Stimulated activated CD8-positive, alpha-beta memory T cell treated with anti-CD3 and anti-CD28 coated beads, Interleukin-4, amount 100 ng/mL, for 4 hours (primary cell): ENCODE results near the gene ULK3.

ENCODE experiments used
- DNase-seq, 2 donors: peaks; one replicate each; pipeline ENCODE4 v3.0.0-alpha.2; 2020; ENCODE audit warnings: low read depth in 2 of 2, low spot score in 1 of 2

The ULK3 gene

DNA sequence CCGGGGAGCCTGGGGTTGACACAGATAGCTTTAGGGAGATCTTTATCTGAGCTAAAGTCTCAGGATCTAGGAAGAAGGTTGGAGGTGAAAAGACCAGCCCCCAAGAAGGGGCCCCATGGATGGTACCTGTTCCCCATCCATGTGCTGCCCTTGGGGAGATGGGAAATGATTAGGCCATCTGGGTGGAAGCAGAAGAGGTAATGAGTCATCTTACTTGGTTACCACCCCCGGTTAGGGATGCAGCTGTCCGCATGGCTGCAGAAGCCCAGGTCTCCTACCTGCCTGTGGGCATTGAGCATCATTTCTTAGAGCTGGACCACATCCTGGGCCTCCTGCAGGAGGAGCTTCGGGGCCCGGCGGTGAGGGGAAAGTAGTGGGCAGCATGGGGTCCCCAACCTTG lies 19.6 kb downstream of the ULK3 start:
- no peak for DNase-seq

DNA sequence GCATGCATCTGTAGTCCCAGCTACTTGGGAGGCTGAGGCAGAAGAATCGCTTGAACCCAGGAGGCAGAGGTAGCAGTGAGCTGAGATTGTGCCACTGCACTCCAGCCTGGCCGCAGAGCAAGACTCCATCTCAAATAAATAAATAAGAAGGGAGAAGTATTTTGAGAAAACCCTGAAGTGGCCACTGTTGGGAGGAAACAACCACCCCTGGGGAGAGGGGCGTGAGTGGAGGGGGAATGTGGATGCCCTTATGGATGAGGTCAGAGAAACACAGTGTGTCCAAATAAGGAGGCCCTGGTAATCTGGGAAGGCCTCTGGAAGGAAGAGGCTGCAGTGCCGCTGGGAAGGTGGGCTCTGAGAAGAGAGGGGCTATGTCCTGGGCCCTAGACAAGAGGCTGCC lies 20.7 kb downstream of the ULK3 start:
- no peak for DNase-seq

DNA sequence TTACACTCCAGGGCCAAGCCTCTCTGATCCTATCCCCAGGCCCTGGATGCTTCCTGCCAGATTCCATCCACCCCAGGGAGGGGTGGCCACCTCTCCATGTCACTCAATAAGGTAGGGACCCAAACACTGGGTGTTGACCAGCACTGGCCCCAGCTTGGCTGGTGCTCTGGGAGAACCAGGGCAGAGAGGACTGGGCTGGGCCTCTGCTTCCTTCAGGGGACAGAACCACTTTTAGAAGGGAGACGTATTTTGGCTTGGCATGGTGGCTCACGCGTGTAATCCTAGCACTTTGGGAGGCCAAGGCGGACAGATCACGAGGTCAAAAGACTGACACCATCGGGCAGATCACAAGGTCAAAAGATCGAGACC lies 21.2 kb downstream of the ULK3 start:
- no peak for DNase-seq

DNA sequence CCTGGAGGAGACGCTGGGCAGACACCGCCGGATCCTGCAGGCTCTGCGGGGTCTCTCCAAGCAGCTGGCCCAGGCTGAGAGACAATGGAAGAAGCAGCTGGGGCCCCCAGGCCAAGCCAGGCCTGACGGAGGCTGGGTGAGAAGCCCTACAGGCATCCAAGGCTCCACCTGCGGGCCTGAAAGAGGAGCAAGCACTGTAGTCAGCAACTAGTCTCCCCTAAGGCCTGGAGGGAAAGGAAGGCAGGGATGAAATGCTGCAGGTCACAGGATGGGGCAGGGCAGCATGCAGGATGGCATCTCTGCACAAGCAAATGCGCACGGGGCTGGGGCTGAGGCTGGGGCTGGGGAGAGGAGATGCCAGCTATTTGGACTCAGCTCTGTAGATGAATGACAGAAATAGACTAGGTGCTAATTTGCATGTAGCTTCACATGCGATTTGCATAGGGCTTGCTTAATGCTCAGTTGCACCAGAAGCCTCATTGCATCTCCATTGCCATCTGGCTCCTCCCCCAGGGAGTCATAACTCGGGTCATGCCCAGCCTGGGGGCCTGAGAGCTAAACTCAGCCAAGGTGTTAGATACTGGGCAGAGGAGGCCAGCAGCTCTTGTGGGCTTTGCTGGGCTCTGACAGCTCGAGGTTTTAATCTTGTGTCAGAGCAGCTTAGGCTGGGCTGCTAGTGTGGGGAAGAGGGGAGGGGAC lies 21.7 kb downstream of the ULK3 start:
- DNase-seq = no peak

DNA sequence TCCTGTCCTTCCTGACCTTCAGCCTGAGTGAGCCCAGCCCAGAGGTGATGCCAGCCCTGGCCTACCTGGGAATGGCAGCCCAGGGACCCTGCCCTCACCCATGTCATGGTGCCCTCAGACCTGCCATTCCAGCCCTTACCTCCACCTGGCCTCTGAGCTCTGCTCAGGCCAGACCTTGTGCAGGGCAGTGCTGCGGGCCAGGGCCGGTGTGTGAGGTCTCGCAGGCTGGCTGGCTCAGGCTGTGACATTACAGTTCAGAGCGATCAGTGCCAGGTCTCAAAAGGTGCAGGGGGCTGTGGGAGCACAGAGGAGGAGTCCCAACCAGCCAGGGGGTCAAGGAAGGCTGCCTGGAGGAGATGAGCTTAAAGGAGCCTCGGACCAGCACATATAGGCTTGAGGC lies 22.9 kb downstream of the ULK3 start:
- DNase-seq = no peak

GRCh38 chr15:74817370-74817737 lies 25.6 kb downstream of the ULK3 start:
- DNase-seq = no peak

- no peak for DNase-seq
These were observed 26.2 kb downstream of the ULK3 start for GRCh38 chr15:74816624-74817369.

- DNase-seq = no peak
These were observed 27.0 kb downstream of the ULK3 start for GRCh38 chr15:74815961-74816360.

- no peak for DNase-seq
These were observed 27.6 kb downstream of the ULK3 start for GRCh38 chr15:74815121-74815934.

DNA sequence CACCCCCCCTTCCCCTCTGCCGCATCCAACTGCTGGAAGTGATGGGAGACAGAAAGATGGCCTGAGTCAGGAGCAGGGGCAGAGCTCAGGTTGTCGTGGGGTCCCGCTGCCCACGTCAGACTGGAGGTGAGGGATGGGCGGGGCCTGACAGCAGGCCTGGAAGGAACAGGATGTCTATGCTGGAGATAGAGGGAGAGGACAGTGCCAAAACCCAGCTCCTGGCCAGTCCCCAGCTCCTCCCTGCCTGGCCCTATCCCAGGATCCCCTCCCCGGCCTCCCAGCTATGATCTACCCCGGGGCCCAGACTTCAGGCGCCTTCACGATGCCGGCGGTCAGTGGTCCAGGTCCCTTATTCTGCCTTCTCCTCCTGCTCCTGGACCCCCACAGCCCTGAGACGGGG lies 30.4 kb downstream of the ULK3 start, which contains the start of gene LMAN1L:
Gene LMAN1L (plus strand): TSS at position 303 of the 400 bp plus-strand sequence. CDS start 20 bp downstream, at position 323.
- no peak for DNase-seq

- DNase-seq = no peak
These were observed 33.0 kb downstream of the ULK3 start for GRCh38 chr15:74809956-74810355.

DNA sequence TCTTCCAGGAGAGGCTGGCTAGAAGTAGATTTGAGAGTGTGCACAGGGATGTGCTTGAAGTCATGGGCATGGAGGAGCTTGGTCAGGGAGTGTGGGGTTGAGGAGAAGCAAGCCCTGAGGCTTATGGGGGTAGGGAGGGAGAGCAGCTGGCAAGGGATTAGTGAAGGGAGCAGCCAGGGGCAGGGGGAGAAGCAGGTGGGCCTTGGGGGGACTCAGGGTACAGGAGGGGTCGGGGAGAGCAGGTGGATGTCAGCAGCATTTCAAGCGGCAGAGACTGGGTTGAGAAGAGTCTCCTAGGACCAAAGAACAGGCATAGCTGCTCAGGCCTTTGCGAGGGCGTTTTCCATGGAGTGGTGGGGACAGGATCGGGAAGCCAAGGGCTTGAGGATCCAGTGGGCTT lies 33.7 kb downstream of the ULK3 start:
- DNase-seq = no peak

GRCh38 chr15:74808840-74809229 lies 34.1 kb downstream of the ULK3 start:
- no peak for DNase-seq

- no peak for DNase-seq
These were observed 34.7 kb downstream of the ULK3 start for GRCh38 chr15:74808078-74808839.

- no peak for DNase-seq
These were observed 35.7 kb downstream of the ULK3 start for GRCh38 chr15:74807282-74807681.

DNA sequence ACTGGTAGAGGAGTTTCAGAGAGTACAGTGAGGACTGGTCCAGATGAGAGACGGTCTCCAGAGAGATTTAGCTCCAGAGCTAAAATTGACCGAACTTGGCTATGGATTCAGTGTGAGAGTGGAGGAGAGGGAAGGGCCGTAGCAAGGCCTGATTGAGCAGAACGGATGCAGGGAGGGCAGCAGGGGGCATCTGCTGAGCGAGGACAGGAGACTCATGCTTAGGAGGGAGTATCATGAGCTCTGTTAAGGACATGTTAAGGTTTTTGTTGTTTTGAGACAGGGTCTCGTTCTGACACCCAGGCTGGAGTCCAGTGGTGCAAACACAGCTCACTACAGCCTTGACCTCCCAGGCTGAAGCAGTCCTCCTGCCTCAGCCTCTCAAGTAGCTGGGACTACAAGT lies 38.0 kb downstream of the ULK3 start:
- no peak for DNase-seq

DNA sequence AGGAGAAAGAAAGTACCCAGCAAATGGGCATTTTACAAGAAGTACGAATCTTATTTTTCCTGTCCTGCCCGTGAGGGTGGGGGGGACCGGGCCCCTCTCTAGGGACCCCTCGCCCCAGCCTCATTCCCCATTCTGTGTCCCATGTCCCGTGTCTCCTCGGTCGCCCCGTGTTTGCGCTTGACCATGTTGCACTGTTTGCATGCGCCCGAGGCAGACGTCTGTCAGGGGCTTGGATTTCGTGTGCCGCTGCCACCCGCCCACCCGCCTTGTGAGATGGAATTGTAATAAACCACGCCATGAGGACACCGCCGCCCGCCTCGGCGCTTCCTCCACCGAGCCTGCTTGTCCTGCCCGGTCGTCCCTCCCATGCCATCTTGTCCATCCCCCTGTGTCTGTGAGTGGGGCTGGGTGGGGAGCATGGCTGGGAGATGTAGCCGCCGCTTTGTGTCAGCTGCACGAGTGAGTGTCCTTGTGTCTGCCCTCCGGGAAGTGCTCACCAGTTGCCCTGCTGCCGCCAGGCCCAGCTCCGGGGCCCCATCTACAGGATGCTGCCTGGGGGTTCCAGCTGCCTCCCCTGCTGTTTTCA lies 40.0 kb downstream of the ULK3 start:
- DNase-seq = no peak

DNA sequence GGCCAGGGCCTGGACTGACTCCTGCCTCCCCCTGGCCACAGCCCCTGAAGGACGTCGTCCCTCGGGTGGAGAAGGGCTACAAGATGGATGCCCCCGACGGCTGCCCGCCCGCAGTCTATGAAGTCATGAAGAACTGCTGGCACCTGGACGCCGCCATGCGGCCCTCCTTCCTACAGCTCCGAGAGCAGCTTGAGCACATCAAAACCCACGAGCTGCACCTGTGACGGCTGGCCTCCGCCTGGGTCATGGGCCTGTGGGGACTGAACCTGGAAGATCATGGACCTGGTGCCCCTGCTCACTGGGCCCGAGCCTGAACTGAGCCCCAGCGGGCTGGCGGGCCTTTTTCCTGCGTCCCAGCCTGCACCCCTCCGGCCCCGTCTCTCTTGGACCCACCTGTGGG lies 40.7 kb downstream of the ULK3 start:
- no peak for DNase-seq

GRCh38 chr15:74801311-74801997 lies 41.5 kb downstream of the ULK3 start:
- no peak for DNase-seq

DNA sequence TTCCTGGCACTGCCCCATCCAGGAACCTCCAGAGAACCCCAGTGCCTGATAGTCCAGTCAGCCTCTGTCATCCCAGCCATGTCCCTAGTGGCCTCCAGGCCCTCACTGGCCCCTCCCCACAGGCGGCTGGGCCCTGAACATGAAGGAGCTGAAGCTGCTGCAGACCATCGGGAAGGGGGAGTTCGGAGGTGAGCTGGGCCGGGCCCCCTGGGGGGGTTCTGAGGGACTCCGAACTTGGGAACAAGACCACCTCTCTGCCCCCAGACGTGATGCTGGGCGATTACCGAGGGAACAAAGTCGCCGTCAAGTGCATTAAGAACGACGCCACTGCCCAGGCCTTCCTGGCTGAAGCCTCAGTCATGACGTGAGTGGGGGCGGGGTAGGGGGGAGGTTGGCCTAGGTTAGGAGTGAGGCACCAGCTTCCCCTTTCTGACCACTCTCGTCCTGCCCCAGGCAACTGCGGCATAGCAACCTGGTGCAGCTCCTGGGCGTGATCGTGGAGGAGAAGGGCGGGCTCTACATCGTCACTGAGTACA lies 42.3 kb downstream of the ULK3 start:
- no peak for DNase-seq
